HG03196 (cell line): ENCODE results near the gene PLA2G4A.

Experiments used
- ATAC-seq: cut with Tn5 transposase; IDR thresholded peaks from one replicate; pipeline ENCODE4 v1.9.1; 2021; ENCODE audit not compliant: unreplicated experiment

The PLA2G4A gene

GRCh38 chr1:186831168-186831567 lies 2.4 kb downstream of the PLA2G4A start:
- ATAC-seq: no peak

GRCh38 chr1:186834399-186834958 lies 5.7 kb downstream of the PLA2G4A start:
- ATAC-seq: no peak

- no peak for ATAC-seq
These were observed 6.7 kb downstream of the PLA2G4A start for GRCh38 chr1:186835448-186835847.

DNA sequence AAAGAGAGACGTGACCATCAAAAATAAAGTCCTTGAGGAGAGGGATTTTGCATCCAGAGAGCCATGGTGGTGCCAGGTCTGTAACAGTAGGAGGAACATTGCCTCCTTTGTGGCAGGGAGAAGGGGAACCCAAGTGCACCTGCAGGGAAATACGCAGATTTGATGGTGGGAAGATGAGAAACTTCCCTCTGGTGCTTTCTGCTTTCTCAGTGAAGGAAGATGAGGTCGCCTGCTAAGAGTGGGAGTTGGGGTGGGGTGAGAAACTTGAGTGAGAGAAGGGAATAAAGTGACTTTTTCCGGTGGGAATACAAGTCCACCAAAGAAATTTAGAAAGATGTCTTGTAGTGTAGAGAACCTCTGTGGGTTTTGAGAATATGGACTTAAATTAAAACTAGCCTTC lies 9.1 kb downstream of the PLA2G4A start:
- no peak for ATAC-seq

GRCh38 chr1:186838380-186839040 lies 9.8 kb downstream of the PLA2G4A start:
- no peak for ATAC-seq

DNA sequence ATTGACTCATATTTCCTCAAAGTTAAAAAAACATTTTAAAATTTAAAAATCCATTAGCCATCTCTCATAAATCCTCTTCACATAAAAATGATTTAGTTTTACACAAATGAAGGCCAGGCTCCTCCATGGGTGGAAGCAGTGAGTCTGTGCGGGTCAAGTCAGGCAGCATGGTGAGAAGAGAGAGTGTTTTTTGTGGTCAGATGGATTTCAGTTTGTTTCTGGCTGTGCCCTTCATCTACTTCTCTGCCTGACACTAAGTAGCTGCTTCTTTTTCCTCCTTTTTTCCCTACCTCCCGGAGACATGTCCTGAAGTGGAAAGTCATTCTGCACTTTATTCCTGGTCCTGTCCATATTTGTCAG lies 10.3 kb downstream of the PLA2G4A start:
- no peak for ATAC-seq

- ATAC-seq: no peak
These were observed 12.8 kb downstream of the PLA2G4A start for GRCh38 chr1:186841599-186841998.

GRCh38 chr1:186842547-186842946 lies 13.8 kb downstream of the PLA2G4A start:
- ATAC-seq: no peak

GRCh38 chr1:186843226-186843625 lies 14.5 kb downstream of the PLA2G4A start:
- ATAC-seq: no peak

DNA sequence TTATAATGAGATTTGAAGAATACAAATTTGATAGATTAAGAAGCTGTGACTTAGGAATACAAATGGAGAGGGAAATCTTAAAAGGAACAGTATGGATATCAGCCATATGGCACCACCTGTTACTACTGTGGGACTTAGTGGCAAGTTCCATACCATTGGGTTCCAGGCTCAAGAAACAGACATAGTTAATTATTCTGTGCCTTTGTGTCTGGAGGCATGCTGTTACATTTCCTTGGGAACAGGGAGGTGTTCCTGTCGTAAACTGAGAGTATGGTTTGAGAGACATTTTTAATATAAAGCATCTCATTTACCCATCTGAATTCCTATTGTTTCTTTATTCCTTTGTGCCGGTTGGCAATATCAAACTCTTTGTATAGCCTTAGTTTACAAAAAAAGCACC lies 15.2 kb downstream of the PLA2G4A start:
- no peak for ATAC-seq

- ATAC-seq: no peak
These were observed 16.9 kb downstream of the PLA2G4A start for GRCh38 chr1:186845576-186846210.

DNA sequence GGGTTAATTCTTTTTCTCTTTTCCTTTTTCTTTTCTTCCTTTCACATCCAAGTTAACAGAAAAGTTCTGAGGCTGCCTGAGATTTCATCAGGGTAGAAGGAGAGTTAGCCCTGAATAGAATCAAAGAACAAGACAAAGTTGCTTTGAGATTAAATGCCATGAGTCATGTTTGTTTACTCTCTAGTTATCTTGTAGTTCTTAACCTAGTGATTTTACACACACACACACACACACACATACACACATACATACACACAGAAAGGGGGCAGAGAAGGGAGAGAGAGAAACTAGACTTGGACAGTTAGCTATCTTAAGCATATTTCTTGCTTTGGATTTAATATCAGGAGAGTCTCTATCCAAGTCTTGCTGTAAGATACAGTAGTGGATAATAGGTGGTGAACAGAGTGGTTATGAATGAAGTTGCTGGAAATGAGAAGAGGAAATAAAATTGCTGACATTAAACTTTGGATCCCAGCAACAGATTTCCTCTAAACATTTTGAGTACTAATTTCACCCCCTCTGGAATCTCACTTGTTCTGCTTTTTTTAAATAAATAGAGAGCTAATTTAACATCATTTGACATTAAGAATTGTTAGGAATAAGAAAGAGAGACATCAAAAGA lies 19.9 kb downstream of the PLA2G4A start:
- no peak for ATAC-seq

DNA sequence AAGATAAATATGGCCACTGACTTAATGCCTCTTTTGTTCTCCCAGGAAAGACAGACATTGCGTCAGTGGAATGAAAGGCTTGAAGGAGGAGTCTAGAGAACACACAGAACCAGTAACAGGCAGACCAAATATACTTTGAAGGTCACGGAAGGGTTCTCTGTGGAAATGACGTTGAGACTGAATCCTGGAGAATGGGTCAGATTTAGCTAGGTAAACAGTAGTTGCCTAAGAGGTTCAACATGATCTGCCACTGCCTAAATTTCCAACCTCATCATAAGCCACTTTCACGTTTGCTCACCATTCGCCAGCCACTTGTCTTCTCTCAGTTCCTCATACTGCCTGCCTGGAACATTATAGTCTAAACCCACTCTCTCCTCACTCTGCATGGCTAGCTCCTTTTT lies 20.5 kb downstream of the PLA2G4A start:
- peak; percentile 96 for ATAC-seq

- ATAC-seq: peak; percentile 41
These were observed 21.1 kb downstream of the PLA2G4A start for GRCh38 chr1:186849826-186850225.

DNA sequence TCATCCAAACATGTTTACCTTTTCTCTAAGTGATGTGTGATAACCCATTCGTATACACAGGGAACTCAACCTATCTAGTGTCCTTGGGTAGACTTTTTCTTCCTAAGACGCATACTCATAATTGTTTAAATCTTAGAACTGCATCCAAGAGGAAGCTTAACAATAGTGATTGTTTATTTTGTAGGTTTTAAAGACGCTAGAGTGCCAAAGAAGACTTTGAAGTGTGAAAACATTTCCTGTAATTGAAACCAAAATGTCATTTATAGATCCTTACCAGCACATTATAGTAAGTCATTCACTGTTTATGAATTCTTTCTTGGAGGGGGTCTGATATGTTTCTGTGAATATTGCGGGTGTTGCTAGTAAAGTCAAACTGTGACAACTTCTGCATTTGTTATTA lies 25.4 kb downstream of the PLA2G4A start:
- no peak for ATAC-seq

DNA sequence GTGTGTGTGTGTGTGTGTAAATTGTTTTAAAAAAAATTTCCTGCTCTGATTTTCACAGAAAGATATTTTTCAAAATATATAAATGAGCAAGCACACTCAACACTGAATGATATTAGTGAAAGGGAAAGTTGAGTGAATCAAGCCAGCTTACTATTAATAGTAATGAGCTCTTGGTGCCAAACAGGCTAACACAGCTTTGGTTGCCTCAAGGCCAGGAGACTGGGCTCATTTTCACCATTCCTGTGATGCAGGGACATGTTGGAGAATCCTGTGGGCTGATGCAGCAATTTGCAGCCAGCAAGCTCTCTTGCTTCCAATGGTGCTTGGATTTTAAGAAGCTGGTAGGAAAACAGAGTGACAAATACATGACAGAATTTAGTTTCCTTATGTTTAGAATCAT lies 30.2 kb downstream of the PLA2G4A start:
- no peak for ATAC-seq

DNA sequence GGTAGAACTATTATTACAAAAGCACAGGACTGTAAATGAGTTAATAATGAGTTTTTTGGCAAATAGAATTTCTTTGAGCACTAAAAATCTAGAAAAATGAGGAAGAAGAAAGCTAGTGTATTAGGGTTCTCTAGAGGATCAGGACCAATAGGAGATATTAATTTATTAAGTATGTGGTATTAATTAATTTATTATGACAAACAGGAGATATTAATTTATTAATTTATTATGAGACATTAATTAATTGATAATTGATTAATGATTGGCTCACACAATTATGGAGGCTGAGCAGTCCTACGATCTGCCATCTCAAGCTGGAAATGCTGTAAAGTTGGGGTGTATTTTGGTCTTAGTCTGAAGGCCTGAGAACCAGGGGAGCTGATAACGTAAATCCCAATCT lies 31.2 kb downstream of the PLA2G4A start:
- ATAC-seq: no peak

DNA sequence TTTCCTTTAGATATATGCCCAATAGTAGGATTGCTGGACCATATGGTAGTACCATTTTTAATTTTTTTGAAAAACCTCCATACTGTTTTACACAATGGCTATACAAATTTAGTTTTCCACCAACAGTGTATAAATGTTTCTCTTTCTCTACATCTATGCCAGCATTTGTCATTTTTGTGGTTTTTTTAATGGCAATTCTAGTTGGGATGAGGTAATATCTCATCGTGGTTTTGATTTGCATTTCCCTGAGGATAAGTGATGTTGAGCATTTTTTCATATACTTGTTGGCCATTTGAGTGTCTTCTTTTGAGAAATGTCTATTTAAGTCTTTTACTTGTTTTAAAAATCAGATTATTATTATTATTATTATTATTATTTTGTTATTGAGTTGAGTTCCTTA lies 35.5 kb downstream of the PLA2G4A start:
- ATAC-seq: no peak

- ATAC-seq: peak; percentile 87
These were observed 36.5 kb downstream of the PLA2G4A start for GRCh38 chr1:186865253-186865652.

DNA sequence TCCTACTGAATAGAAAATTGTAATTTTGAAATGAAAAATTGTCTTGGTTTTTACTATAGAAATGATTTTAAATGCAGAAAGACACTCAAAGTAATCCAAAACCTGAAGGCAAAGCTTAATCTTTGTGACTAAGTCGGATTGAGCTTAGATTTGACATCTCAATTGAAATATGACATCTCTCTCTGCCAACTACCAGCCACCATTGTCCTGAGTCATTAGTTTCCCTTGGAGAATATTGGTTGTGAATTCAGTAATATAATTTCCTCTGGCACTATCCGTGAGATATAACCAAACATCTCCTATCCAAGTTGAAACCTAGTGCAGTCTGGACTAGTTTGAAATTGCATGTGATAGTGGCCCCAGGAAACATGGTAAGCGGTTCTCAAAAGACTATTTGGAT lies 37.1 kb downstream of the PLA2G4A start:
- ATAC-seq: no peak

DNA sequence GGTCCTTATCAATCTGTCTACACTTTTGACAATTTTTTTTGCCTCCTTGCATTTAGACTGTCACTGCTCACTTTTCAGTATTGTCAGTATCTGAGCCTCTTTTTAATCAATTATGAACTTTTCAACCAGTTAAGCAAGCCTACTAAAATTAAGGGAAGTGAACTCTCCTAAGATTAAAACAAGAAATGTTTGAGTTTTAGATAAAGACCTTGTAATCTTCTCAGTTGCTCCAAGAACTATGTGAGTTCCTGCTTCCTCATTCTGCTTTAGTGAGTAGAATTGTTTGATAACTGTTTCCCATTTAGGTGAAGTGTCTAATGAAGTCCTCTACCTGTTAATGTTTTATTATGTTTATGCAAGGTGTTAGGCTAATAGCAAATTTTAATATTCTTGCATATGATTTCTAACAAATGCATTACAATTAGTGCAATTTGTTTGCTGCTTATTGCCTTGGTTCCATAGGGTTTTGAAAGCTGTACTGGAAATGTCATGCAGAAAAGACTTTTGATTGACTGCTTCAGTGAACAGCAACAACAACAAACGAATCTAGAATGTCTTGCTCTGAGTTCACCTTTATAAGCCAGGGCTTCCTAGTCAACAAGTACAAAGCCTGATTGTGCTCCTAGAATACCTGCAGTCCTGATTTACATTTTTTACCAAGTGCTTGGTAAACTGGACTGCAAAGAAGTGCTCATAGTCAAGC lies 40.9 kb downstream of the PLA2G4A start:
- no peak for ATAC-seq

DNA sequence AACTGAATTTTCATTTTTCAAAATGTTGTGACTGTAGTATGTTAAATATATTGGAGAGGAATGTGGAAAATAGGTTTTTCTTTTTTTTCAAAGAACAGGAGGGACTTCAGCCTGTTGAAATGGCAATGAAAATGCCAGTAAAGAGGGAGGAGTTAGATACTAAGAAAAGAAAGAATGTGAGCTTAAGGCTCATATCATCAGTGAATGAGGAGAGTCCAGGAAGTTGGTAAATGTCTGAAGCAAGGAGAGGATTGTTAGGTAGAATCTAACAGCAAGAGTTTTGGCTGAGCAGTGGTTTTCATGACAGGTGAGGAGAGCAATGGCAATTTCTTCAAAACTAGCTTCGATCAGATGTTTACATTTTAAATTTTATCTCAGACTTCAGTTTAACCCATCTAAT lies 43.0 kb downstream of the PLA2G4A start:
- no peak for ATAC-seq
